GM19395 (cell line): ENCODE results near the gene PPP1R3F.
"Not testable (repeated sequence)": the region's sequence is repeated elsewhere in the genome, so short reads cannot be mapped to it uniquely, and the experiment has no call there.

ENCODE experiments used
- ATAC-seq: cut with Tn5 transposase; IDR thresholded peaks from one replicate; pipeline ENCODE4 v1.9.1; 2021; ENCODE audit warnings: mild to moderate bottlenecking, moderate library complexity; ENCODE audit not compliant: unreplicated experiment

Gene PPP1R3F

GRCh38 chrX:49310371-49310770, 40.8 kb downstream of the PPP1R3F start:
- no peak for ATAC-seq

- no peak for ATAC-seq
These were observed 42.6 kb downstream of the PPP1R3F start for GRCh38 chrX:49312176-49312575.

GRCh38 chrX:49316085-49316484, 46.5 kb downstream of the PPP1R3F start:
- no peak for ATAC-seq

- not testable (repeated sequence) for ATAC-seq
These were observed 52.1 kb downstream of the PPP1R3F start, which contains the start of gene GAGE12J for GRCh38 chrX:49321737-49322136. TSS of gene GAGE12J (plus strand) at chrX:49322037. CDS start at chrX:49323194, 1,157 bp downstream.

GRCh38 chrX:49322266-49322665, 52.7 kb downstream of the PPP1R3F start:
- not testable (repeated sequence) for ATAC-seq

- not testable (repeated sequence) for ATAC-seq
These were observed 54.1 kb downstream of the PPP1R3F start for GRCh38 chrX:49323735-49324134.

GRCh38 chrX:49330421-49330820, 60.8 kb downstream of the PPP1R3F start:
- not testable (repeated sequence) for ATAC-seq

- ATAC-seq: not testable (repeated sequence)
These were observed 61.7 kb downstream of the PPP1R3F start, which contains the start of gene GAGE13 for GRCh38 chrX:49331282-49331681. TSS of gene GAGE13 (plus strand) at chrX:49331582. CDS start at chrX:49332738, 1,156 bp downstream.

GRCh38 chrX:49331841-49332240, 62.2 kb downstream of the PPP1R3F start:
- not testable (repeated sequence) for ATAC-seq
